ENCODE results near the gene SLC1A7. TPM values are rescaled to one million over a fixed set of nuclear protein-coding genes. Genes with fewer than 3 reads are reported as not detected.

The SLC1A7 gene
- total and polyA plus RNA-seq, 2 donors (not counting 1 experiment from before 2014, with no cell fraction given): 0.10 TPM; not detected in 1

GRCh38 chr1:53125623-53126360 lies 16.6 kb downstream of the SLC1A7 start:
- Histone ChIP-seq H2AFZ (ENCODE audit: insufficient read depth, low read depth, low read length, poor library complexity, severe bottlenecking) (no peak overlapping the region), H4K20me1 (ENCODE audit: control insufficient read depth, insufficient read depth, low read length, poor library complexity, severe bottlenecking) (no peaks in the 10 kb centered on the region), H3K4me2 (replicated peaks; ENCODE audit: low read depth, low read length, poor library complexity, severe bottlenecking) (no peak overlapping the region), H3K27ac (ENCODE audit: low read length in 2 of 2) (no peak overlapping the region), H3K4me3 (ENCODE audit: control extremely low read depth in 1 of 5, extremely low read depth in 1 of 5, insufficient read depth in 1 of 5, low read depth in 2 of 5, low read length in 4 of 5) (no peak overlapping the region), H3K9ac (ENCODE audit: low read length) (no peak overlapping the region), H3K36me3 (replicated peaks in 1 of 2; ENCODE audit: control extremely low read depth in 1 of 2, control insufficient read depth in 1 of 2, extremely low read depth in 1 of 2, insufficient read depth in 2 of 2, low read length in 1 of 2) (no peaks in the 10 kb centered on the region), H3K27me3 (replicated peaks in 1 of 4; ENCODE audit: control extremely low read depth in 1 of 4, control insufficient read depth in 3 of 4, insufficient read depth in 4 of 4, low read length in 3 of 4) (no peaks in the 10 kb centered on the region), H3K4me1 (ENCODE audit: control insufficient read depth in 2 of 2, insufficient read depth in 2 of 2, low read length in 2 of 2) (no peaks in the 10 kb centered on the region), H3K9me3 (ENCODE audit: control extremely low read depth in 1 of 3, control insufficient read depth in 2 of 3, insufficient read depth in 1 of 3, low read length in 2 of 3) (no peaks in the 10 kb centered on the region), H3K79me2 (ENCODE audit: control insufficient read depth, insufficient read depth, low read length) (no peaks in the 10 kb centered on the region)
- Mint-ChIP-seq H3K4me3 (no peak overlapping the region), H3K4me1 (no peaks in the 10 kb centered on the region), H3K27ac (no peak overlapping the region), H3K27me3 (peaks cover 11% of the 10 kb centered on the region), H3K9me3 (ENCODE audit: insufficient read depth) (no peaks in the 10 kb centered on the region)
- WGBS (ENCODE audit: insufficient coverage): 90% methylated on average over 7 of the region's 10 CpGs
- TF ChIP-seq EZH2 (IDR thresholded peaks at IDR 0.05; ENCODE audit: borderline replicate concordance, insufficient read depth, low read depth, low read length, poor library complexity, severe bottlenecking) (no peak), CTCF (IDR thresholded peaks at IDR 0.05) (no peak)
- ATAC-seq (ENCODE audit: low read depth) (no peak), DNase-seq (no peak)
- ChIA-PET POLR2A (no interaction called here), CTCF (no interaction called here)
- intact Hi-C loops (cut with micrococcal nuclease): no loop called here

- Mint-ChIP-seq H3K9me3 (ENCODE audit: insufficient read depth) (no peaks in the 10 kb centered on the region), H3K27me3 (peaks cover 13% of the 10 kb centered on the region), H3K4me3 (no peak overlapping the region), H3K27ac (no peak overlapping the region), H3K4me1 (no peaks in the 10 kb centered on the region)
- ChIA-PET CTCF (no interaction called here), POLR2A (no interaction called here)
- no peaks in the 10 kb centered on the region for H4K20me1 ChIP-seq (ENCODE audit: control insufficient read depth, insufficient read depth, low read length, poor library complexity, severe bottlenecking)
- no peaks in the 10 kb centered on the region for H3K4me1 ChIP-seq (ENCODE audit: control insufficient read depth in 2 of 2, insufficient read depth in 2 of 2, low read length in 2 of 2)
- ATAC-seq (ENCODE audit: low read depth): no peak
- no peak overlapping the region for H2AFZ ChIP-seq (ENCODE audit: insufficient read depth, low read depth, low read length, poor library complexity, severe bottlenecking)
- TF ChIP-seq EZH2 (IDR thresholded peaks at IDR 0.05; ENCODE audit: borderline replicate concordance, insufficient read depth, low read depth, low read length, poor library complexity, severe bottlenecking) (no peak), CTCF (IDR thresholded peaks at IDR 0.05) (no peak)
- H3K9me3 ChIP-seq (ENCODE audit: control extremely low read depth in 1 of 3, control insufficient read depth in 2 of 3, insufficient read depth in 1 of 3, low read length in 2 of 3): no peaks in the 10 kb centered on the region
- H3K27me3 ChIP-seq (replicated peaks in 1 of 4; ENCODE audit: control extremely low read depth in 1 of 4, control insufficient read depth in 3 of 4, insufficient read depth in 4 of 4, low read length in 3 of 4): no peaks in the 10 kb centered on the region
- no peaks in the 10 kb centered on the region for H3K79me2 ChIP-seq (ENCODE audit: control insufficient read depth, insufficient read depth, low read length)
- H3K9ac ChIP-seq (ENCODE audit: low read length): no peak overlapping the region
- DNase-seq: no peak
- H3K4me2 ChIP-seq (replicated peaks; ENCODE audit: low read depth, low read length, poor library complexity, severe bottlenecking): no peak overlapping the region
- intact Hi-C loops (cut with micrococcal nuclease): no loop called here
- no peak overlapping the region for H3K27ac ChIP-seq (ENCODE audit: low read length in 2 of 2)
- 93% methylated on average over 5 of the region's 6 CpGs for WGBS (ENCODE audit: insufficient coverage)
- no peak overlapping the region for H3K4me3 ChIP-seq (ENCODE audit: control extremely low read depth in 1 of 5, extremely low read depth in 1 of 5, insufficient read depth in 1 of 5, low read depth in 2 of 5, low read length in 4 of 5)
- no peaks in the 10 kb centered on the region for H3K36me3 ChIP-seq (replicated peaks in 1 of 2; ENCODE audit: control extremely low read depth in 1 of 2, control insufficient read depth in 1 of 2, extremely low read depth in 1 of 2, insufficient read depth in 2 of 2, low read length in 1 of 2)
Observed at GRCh38 chr1:53125122-53125521, 17.3 kb downstream of the SLC1A7 start.
